Neutrophil (primary cell): Measurements from ENCODE around the gene CYSLTR2.

Source experiments
- H3K27ac ChIP-seq: fragments of 200-600 bp; sonication (generic); 2 replicates; pipeline ENCODE4 v1.5.1; 2016; ENCODE audit warnings: mild to moderate bottlenecking, moderate library complexity
- H3K27me3 ChIP-seq: fragments of 200-600 bp; sonication (generic); 2 replicates; pipeline ENCODE4 v1.6.0; 2016; ENCODE audit warnings: mild to moderate bottlenecking
- H3K36me3 ChIP-seq: fragments of 200-600 bp; sonication (generic); 2 replicates; pipeline ENCODE4 v1.5.1; 2017
- H3K4me1 ChIP-seq, 2 experiments: fragments of 200-600 bp in 1 of 2; sonication (generic) in 1 of 2; 1 replicate in 1 of 2; 2 replicates in 1 of 2; pipeline versions ENCODE4 v1.5.1 to v1.6.1; 2013 to 2016; ENCODE audit warnings: low read depth in 1 of 2, low read length in 1 of 2, mild to moderate bottlenecking in 1 of 2, moderate library complexity in 1 of 2; ENCODE audit not compliant: control insufficient read depth in 1 of 2, insufficient read depth in 1 of 2
- H3K4me3 ChIP-seq, 2 experiments: fragments of 200-600 bp in 1 of 2; sonication (generic) in 1 of 2; 1 replicate in 1 of 2; 2 replicates in 1 of 2; pipeline ENCODE4 v1.5.1; 2013 to 2016; ENCODE audit warnings: low read depth in 1 of 2, low read length in 1 of 2, mild to moderate bottlenecking in 1 of 2, moderate library complexity in 1 of 2
- H3K9me3 ChIP-seq: fragments of 200-600 bp; sonication (generic); 2 replicates; pipeline ENCODE4 v1.5.1; 2016
- CTCF ChIP-seq: fragments of 200-600 bp; sonication (generic); IDR thresholded peaks from 2 replicates; pipeline ENCODE4 v1.5.1; 2016; ENCODE audit warnings: antibody characterized with exemption

Gene CYSLTR2

DNA sequence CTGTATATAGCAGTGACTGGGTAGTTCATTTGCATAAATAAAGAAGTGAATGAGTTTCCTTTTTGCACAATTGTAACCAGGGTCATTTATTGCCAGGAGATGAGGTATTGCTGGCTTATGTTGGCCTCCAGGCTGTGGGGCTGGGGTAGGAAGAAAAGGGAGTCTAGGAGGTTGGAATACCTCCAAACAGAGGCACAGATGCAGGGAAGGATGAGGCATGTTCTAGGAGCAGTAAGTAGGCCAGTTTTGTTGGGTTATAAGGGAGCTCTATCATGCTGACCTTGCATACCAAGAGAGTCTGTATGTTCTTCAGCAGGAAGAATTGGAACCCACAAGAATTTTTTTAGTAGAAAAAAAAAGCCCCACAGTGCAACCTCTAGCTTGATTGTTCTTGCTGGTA lies 17.2 kb upstream of the CYSLTR2 start:
- no peak overlapping the region for H3K4me3 ChIP-seq
- H3K36me3 ChIP-seq, result no peaks in the 10 kb centered on the region
- no peak overlapping the region for H3K27ac ChIP-seq
- H3K9me3 ChIP-seq, result no peaks in the 10 kb centered on the region
- H3K27me3 ChIP-seq, result no peaks in the 10 kb centered on the region
- no peak for TF ChIP-seq CTCF
- H3K4me1 ChIP-seq, result no peaks in the 10 kb centered on the region

DNA sequence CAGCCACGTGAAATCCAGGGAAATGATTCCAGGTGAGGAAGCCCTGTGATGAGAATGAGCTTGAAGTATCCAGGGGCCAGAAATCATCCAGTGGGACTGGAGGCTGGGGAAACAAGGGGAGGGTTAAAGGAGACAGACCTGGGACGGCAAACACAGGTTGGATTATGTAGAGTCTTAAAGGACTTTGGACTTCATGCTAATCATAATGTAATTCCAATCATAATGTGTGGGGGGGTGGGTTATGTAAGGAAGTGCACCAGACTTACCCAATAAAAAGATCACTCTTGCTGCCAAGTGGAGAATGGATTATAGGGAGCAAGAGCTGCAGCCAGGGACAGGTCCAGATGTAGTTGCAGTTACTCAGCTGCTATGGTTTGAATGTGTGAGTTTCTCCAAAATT lies 16.1 kb upstream of the CYSLTR2 start:
- no peak for TF ChIP-seq CTCF
- Histone ChIP-seq H3K4me1 (no peaks in the 10 kb centered on the region), H3K9me3 (no peaks in the 10 kb centered on the region), H3K36me3 (no peaks in the 10 kb centered on the region), H3K27ac (no peak overlapping the region), H3K27me3 (no peaks in the 10 kb centered on the region), H3K4me3 (no peak overlapping the region)

GRCh38 chr13:48640767-48641166 lies 13.0 kb upstream of the CYSLTR2 start:
- H3K4me1 ChIP-seq, result no peaks in the 10 kb centered on the region
- no peaks in the 10 kb centered on the region for H3K9me3 ChIP-seq
- no peaks in the 10 kb centered on the region for H3K27me3 ChIP-seq
- TF ChIP-seq CTCF, result no peak
- no peaks in the 10 kb centered on the region for H3K36me3 ChIP-seq
- H3K27ac ChIP-seq, result no peak overlapping the region
- no peak overlapping the region for H3K4me3 ChIP-seq

- no peak for TF ChIP-seq CTCF
- H3K27me3 ChIP-seq, result no peaks in the 10 kb centered on the region
- H3K36me3 ChIP-seq, result no peaks in the 10 kb centered on the region
- H3K9me3 ChIP-seq, result no peaks in the 10 kb centered on the region
- no peak overlapping the region for H3K27ac ChIP-seq
- H3K4me1 ChIP-seq, result no peaks in the 10 kb centered on the region
- no peak overlapping the region for H3K4me3 ChIP-seq
These were observed 12.3 kb upstream of the CYSLTR2 start for GRCh38 chr13:48641404-48641803.

GRCh38 chr13:48642061-48642460 lies 11.7 kb upstream of the CYSLTR2 start:
- no peak for TF ChIP-seq CTCF
- H3K36me3 ChIP-seq, result no peaks in the 10 kb centered on the region
- H3K27me3 ChIP-seq, result no peaks in the 10 kb centered on the region
- no peaks in the 10 kb centered on the region for H3K9me3 ChIP-seq
- H3K27ac ChIP-seq, result no peak overlapping the region
- no peaks in the 10 kb centered on the region for H3K4me1 ChIP-seq
- no peak overlapping the region for H3K4me3 ChIP-seq

DNA sequence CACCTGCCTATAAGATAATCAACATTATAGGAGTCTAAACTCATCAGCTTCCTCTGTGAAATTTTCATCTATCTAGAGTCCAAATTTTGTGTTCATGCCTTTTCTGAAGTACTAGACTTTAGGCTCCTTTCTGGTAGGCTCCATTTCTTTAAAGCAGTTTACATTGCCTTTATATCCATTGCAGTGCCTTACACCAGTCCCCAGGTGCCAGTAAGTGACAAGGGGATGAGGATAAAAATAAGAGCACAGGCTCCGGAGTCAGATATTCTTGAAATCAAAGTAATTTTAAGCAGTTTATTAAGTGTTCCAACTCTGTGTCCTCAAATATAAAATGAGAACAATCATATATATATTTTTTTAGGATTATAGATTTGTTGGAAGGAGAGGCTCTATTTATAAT lies 10.6 kb upstream of the CYSLTR2 start:
- H3K36me3 ChIP-seq, result no peaks in the 10 kb centered on the region
- no peaks in the 10 kb centered on the region for H3K4me1 ChIP-seq
- no peaks in the 10 kb centered on the region for H3K27me3 ChIP-seq
- no peak overlapping the region for H3K27ac ChIP-seq
- H3K4me3 ChIP-seq, result no peak overlapping the region
- H3K9me3 ChIP-seq, result no peaks in the 10 kb centered on the region
- TF ChIP-seq CTCF, result no peak
